ENCODE measurements around the gene KANTR. TPM values are rescaled to one million over a fixed set of nuclear protein-coding genes. Genes with fewer than 3 reads are reported as not detected.

The KANTR gene
- total RNA-seq, 2 experiments from 2014 or later, result 6.2 to 6.8 TPM

DNA sequence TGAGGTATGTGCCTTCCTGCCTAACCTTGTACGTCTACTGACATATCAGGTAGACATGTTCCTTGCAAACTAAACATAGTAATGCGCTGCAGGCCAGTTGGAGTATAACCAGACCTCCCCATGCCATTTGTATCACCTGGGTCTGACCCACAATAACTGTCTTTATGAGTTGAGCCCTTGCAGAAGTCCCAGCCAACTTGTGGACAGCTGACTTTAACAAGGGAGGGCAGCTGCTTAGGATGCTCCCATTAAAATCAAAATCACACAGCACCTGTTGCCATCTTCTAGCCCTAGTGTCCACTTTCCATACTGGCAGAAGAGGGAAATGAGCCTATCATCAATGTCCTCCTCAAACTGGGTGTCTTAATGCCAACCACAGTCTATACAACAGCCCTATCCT lies 41.6 kb downstream of the KANTR start:
- TF ChIP-seq CTCF (IDR thresholded peaks at IDR 0.05), result no peak
- POLR2A ChIA-PET, result no interaction called here
- Histone ChIP-seq H3K36me3 (ENCODE audit: insufficient read depth, low read length) (no peaks in the 10 kb centered on the region), H3K4me3 (ENCODE audit: low read length) (no peak overlapping the region), H3K4me1 (ENCODE audit: insufficient read depth, low read length) (no peaks in the 10 kb centered on the region), H3K9me3 (ENCODE audit: control insufficient read depth in 1 of 2, insufficient read depth in 1 of 2, low read length in 2 of 2) (no peaks in the 10 kb centered on the region), H3K27ac (ENCODE audit: low read depth in 1 of 2, low read length in 2 of 2) (no peak overlapping the region), H3K27me3 (ENCODE audit: control insufficient read depth in 1 of 2, insufficient read depth in 2 of 2, low read length in 2 of 2) (no peaks in the 10 kb centered on the region)
- H3K27me3 Mint-ChIP-seq, result no peaks in the 10 kb centered on the region
- H3K27ac Mint-ChIP-seq, result no peak overlapping the region
- intact Hi-C loops (cut with DNase I, micrococcal nuclease), result no loop called here
- H3K9me3 Mint-ChIP-seq, result no peaks in the 10 kb centered on the region
- ATAC-seq (ENCODE audit: poor library complexity) (no peak), DNase-seq (no peak)
- H3K4me3 Mint-ChIP-seq, result no peak overlapping the region
- H3K4me1 Mint-ChIP-seq (ENCODE audit: low read depth), result no peaks in the 10 kb centered on the region
- CTCF ChIA-PET, result no interaction called here
- peaks cover 39% of the 10 kb centered on the region for H3K36me3 Mint-ChIP-seq (ENCODE audit: low read depth)

DNA sequence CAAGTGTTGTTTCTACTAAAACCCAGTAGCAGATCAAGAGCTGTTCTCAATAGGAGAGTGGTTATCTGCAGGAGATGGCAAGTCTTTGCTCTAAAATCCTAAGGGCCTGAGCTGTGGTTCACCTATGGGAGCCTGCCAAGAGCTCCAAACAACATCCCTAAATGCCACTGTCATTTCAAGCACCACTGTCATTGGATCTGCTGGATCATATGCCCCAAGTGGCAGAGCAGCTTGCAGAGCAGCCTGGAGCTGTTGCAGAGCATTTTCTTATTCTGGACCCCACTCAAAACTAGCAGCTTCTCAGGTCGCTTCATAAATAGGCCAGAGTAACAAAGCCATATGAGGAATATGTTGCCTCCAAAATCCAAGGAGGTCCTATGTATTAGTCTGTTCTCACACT lies 59.6 kb downstream of the KANTR start:
- H3K27ac Mint-ChIP-seq, result no peak overlapping the region
- Histone ChIP-seq H3K27me3 (ENCODE audit: control insufficient read depth in 1 of 2, insufficient read depth in 2 of 2, low read length in 2 of 2) (no peaks in the 10 kb centered on the region), H3K27ac (ENCODE audit: low read depth in 1 of 2, low read length in 2 of 2) (no peak overlapping the region), H3K36me3 (ENCODE audit: insufficient read depth, low read length) (no peaks in the 10 kb centered on the region), H3K9me3 (ENCODE audit: control insufficient read depth in 1 of 2, insufficient read depth in 1 of 2, low read length in 2 of 2) (no peaks in the 10 kb centered on the region), H3K4me3 (ENCODE audit: low read length) (no peak overlapping the region), H3K4me1 (ENCODE audit: insufficient read depth, low read length) (no peaks in the 10 kb centered on the region)
- intact Hi-C loops (cut with DNase I, micrococcal nuclease), result no loop called here
- ChIA-PET CTCF (no interaction called here), POLR2A (no interaction called here)
- no peak overlapping the region for H3K4me3 Mint-ChIP-seq
- H3K36me3 Mint-ChIP-seq (ENCODE audit: low read depth), result peaks cover 6% of the 10 kb centered on the region
- TF ChIP-seq CTCF (IDR thresholded peaks at IDR 0.05), result no peak
- ATAC-seq (ENCODE audit: poor library complexity) (no peak), DNase-seq (no peak)
- no peaks in the 10 kb centered on the region for H3K9me3 Mint-ChIP-seq
- no peaks in the 10 kb centered on the region for H3K4me1 Mint-ChIP-seq (ENCODE audit: low read depth)
- H3K27me3 Mint-ChIP-seq, result no peaks in the 10 kb centered on the region

GRCh38 chrX:53155512-53156206 lies 61.7 kb downstream of the KANTR start:
- Histone ChIP-seq H3K36me3 (ENCODE audit: insufficient read depth, low read length) (no peaks in the 10 kb centered on the region), H3K4me3 (ENCODE audit: low read length) (no peak overlapping the region), H3K27me3 (ENCODE audit: control insufficient read depth in 1 of 2, insufficient read depth in 2 of 2, low read length in 2 of 2) (no peaks in the 10 kb centered on the region), H3K4me1 (ENCODE audit: insufficient read depth, low read length) (no peaks in the 10 kb centered on the region), H3K27ac (ENCODE audit: low read depth in 1 of 2, low read length in 2 of 2) (no peak overlapping the region), H3K9me3 (ENCODE audit: control insufficient read depth in 1 of 2, insufficient read depth in 1 of 2, low read length in 2 of 2) (no peaks in the 10 kb centered on the region)
- no peaks in the 10 kb centered on the region for H3K9me3 Mint-ChIP-seq
- H3K36me3 Mint-ChIP-seq (ENCODE audit: low read depth), result peaks cover 6% of the 10 kb centered on the region
- ATAC-seq (ENCODE audit: poor library complexity) (no peak), DNase-seq (no peak)
- ChIA-PET POLR2A (no interaction called here), CTCF (no interaction called here)
- no peak overlapping the region for H3K4me3 Mint-ChIP-seq
- H3K27me3 Mint-ChIP-seq, result no peaks in the 10 kb centered on the region
- H3K4me1 Mint-ChIP-seq (ENCODE audit: low read depth), result no peaks in the 10 kb centered on the region
- intact Hi-C loops (cut with DNase I, micrococcal nuclease), result no loop called here
- no peak for TF ChIP-seq CTCF (IDR thresholded peaks at IDR 0.05)
- no peak overlapping the region for H3K27ac Mint-ChIP-seq
